GM12878 (cell line): Measurements from ENCODE around the gene AP2S1. TPM values are rescaled to one million over a fixed set of nuclear protein-coding genes. Genes with fewer than 3 reads are reported as not detected.

Experiments used
- ATAC-seq: fragments of 200-7000 bp; cut with Tn5 transposase; 3 replicates; pipeline ENCODE4 v1.9.1; 2020; ENCODE audit warnings: mild to moderate bottlenecking, moderate library complexity
- BruUV-seq: library from RNA; stranded (reverse); fragments of 400-500 nt; replicated peaks from 2 replicates; lab custom pipeline; 2021; lab: Mats Ljungman, UMichigan
- CTCF ChIA-PET: fragments of 300-600 bp; sonication (Branson Sonifier 250); formaldehyde crosslinking; extraction: SDS; loops from one replicate; lab custom pipeline; 2021; ENCODE audit warnings: inconsistent platforms; lab: Yijun Ruan, JAX
- POLR2A ChIA-PET: fragments of 350-600 bp; formaldehyde crosslinking; extraction: SDS; loops from one replicate; lab custom pipeline; 2021; ENCODE audit warnings: inconsistent platforms; lab: Charles Lee
- RAD21 ChIA-PET: fragments of 300-600 bp; sonication (Branson Sonifier 250); formaldehyde crosslinking; loops from one replicate; lab custom pipeline; 2023; ENCODE audit warnings: antibody characterized with exemption; ENCODE audit not compliant: unreplicated experiment; lab: Charles Lee
- SMC1A ChIA-PET: fragments of 300-600 bp; sonication (Branson Sonifier 250); formaldehyde crosslinking; loops from one replicate; lab custom pipeline; 2023; ENCODE audit not compliant: unreplicated experiment, uncharacterized antibody; lab: Charles Lee
- DNase-seq: peaks from one replicate; pipeline ENCODE4 v3.0.0-alpha.2; 2011; ENCODE audit warnings: low read depth, low spot score
- FAIRE-seq: peaks from 3 replicates; lab custom pipeline; 2011; peaks lifted over from hg19 to GRCh38; lab: Jason Lieb, UNC
- H2AFZ ChIP-seq: 2 replicates; pipeline ENCODE4 v1.6.0; 2011; ENCODE audit warnings: low read depth, low read length, control low read depth; ENCODE audit not compliant: control insufficient read depth
- H3K27ac ChIP-seq: 2 replicates; pipeline ENCODE4 v1.5.1; 2011; ENCODE audit warnings: control low read depth; ENCODE audit not compliant: control insufficient read depth, insufficient read depth
- H3K27me3 ChIP-seq, 2 experiments: replicated peaks in 1 of 2; 2 replicates each; pipeline versions ENCODE4 v1.6.0 to v1.6.1; 2011; ENCODE audit warnings: low read length in 1 of 2; ENCODE audit not compliant: control insufficient read depth in 2 of 2, insufficient read depth in 2 of 2
- H3K36me3 ChIP-seq, 2 experiments: 2 replicates each; pipeline ENCODE4 v1.5.1; 2011; ENCODE audit warnings: low read length in 1 of 2; ENCODE audit not compliant: control insufficient read depth in 2 of 2, insufficient read depth in 2 of 2
- H3K4me1 ChIP-seq: 2 replicates; pipeline ENCODE4 v1.6.1; 2011; ENCODE audit warnings: mild to moderate bottlenecking, low read length, moderate library complexity, mixed read lengths; ENCODE audit not compliant: control insufficient read depth, insufficient read depth
- H3K4me2 ChIP-seq: 2 replicates; pipeline ENCODE4 v1.6.0; 2011; ENCODE audit warnings: control low read depth; ENCODE audit not compliant: control insufficient read depth, insufficient read depth
- H3K4me3 ChIP-seq: fragments of 200-600 bp; sonication (generic); 2 replicates; pipeline ENCODE4 v1.5.1; 2016
- H3K79me2 ChIP-seq: 2 replicates; pipeline ENCODE4 v1.6.0; 2011; ENCODE audit warnings: low read length; ENCODE audit not compliant: control insufficient read depth, insufficient read depth
- H3K9ac ChIP-seq: 2 replicates; pipeline ENCODE4 v1.8.0; 2011; ENCODE audit warnings: low read length, control low read depth, mixed read lengths; ENCODE audit not compliant: control insufficient read depth, insufficient read depth
- H3K9me3 ChIP-seq: replicated peaks from 3 replicates; pipeline ENCODE4 v1.5.1; 2011; ENCODE audit warnings: mild to moderate bottlenecking, low read length; ENCODE audit not compliant: control insufficient read depth, insufficient read depth
- H4K20me1 ChIP-seq: 2 replicates; pipeline ENCODE4 v1.6.0; 2011; ENCODE audit not compliant: control insufficient read depth, insufficient read depth
- CHD2 ChIP-seq: IDR thresholded peaks from 2 replicates; pipeline ENCODE4 v1.6.1; 2011; ENCODE audit warnings: low read depth, low read length, improper control_type of control experiment, borderline replicate concordance
- CREM ChIP-seq: IDR thresholded peaks from 2 replicates; pipeline ENCODE4 v1.6.1; 2014; ENCODE audit warnings: antibody characterized with exemption, low read depth
- EED ChIP-seq: sonication (generic); IDR thresholded peaks from 2 replicates; pipeline ENCODE4 v1.6.1; 2016; ENCODE audit warnings: antibody characterized with exemption, low read depth
- ESRRA ChIP-seq: IDR thresholded peaks from 2 replicates; pipeline ENCODE4 v1.6.1; 2012; ENCODE audit warnings: mild to moderate bottlenecking, low read length, improper control_type of control experiment
- GATAD2B ChIP-seq: fragments of 450-650 bp; conservative IDR thresholded peaks from 2 replicates; pipeline ENCODE4 v1.6.1; 2017; ENCODE audit warnings: low read depth, mild to moderate bottlenecking, moderate library complexity
- HDAC6 ChIP-seq: fragments of 200-600 bp; sonication (generic); IDR thresholded peaks from one replicate; pipeline ENCODE4 v1.8.0; 2017; ENCODE audit warnings: antibody characterized with exemption; ENCODE audit not compliant: unreplicated experiment
- IKZF2 ChIP-seq, 2 experiments: fragments of 450-650 bp; IDR thresholded peaks; 2 replicates each; pipeline ENCODE4 v1.6.1; 2017; ENCODE audit warnings: mild to moderate bottlenecking in 2 of 2, moderate library complexity in 2 of 2
- JUNB ChIP-seq: IDR thresholded peaks from 2 replicates; pipeline ENCODE4 v1.6.1; 2016; ENCODE audit warnings: antibody characterized with exemption, mild to moderate bottlenecking
- KDM1A ChIP-seq: fragments of 200-600 bp; sonication (generic); IDR thresholded peaks from 2 replicates; pipeline ENCODE4 v1.6.1; 2016; ENCODE audit warnings: borderline replicate concordance
- NFIC ChIP-seq: IDR thresholded peaks from 2 replicates; pipeline ENCODE4 v1.6.1; 2012; ENCODE audit warnings: low read depth, mild to moderate bottlenecking, inconsistent platforms, low read length, moderate library complexity
- POLR2AphosphoS5 ChIP-seq: IDR thresholded peaks from 2 replicates; pipeline ENCODE4 v1.6.1; 2011; ENCODE audit warnings: mild to moderate bottlenecking, low read length, inconsistent platforms
- PRDM15 ChIP-seq: fragments of 450-650 bp; formaldehyde crosslinking; IDR thresholded peaks from 2 replicates; pipeline ENCODE4 v1.4.0; 2020; ENCODE audit warnings: mild to moderate bottlenecking, moderate library complexity
- RAD51 ChIP-seq: fragments of 450-650 bp; IDR thresholded peaks from 2 replicates; pipeline ENCODE4 v1.6.1; 2016; ENCODE audit warnings: moderate library complexity, mild to moderate bottlenecking, inconsistent platforms
- RFX5 ChIP-seq: IDR thresholded peaks from 2 replicates; pipeline ENCODE4 v1.6.1; 2011; ENCODE audit warnings: low read depth, low read length, improper control_type of control experiment
- WRNIP1 ChIP-seq: IDR thresholded peaks from 2 replicates; pipeline ENCODE4 v1.6.1; 2011; ENCODE audit warnings: low read depth, low read length, improper control_type of control experiment, borderline replicate concordance
- WGBS: methylation state at CpG from one replicate; pipeline ENCODE4 v1.1.6; 2016; ENCODE audit warnings: low lambda C conversion rate; ENCODE audit not compliant: insufficient replicate concordance, insufficient coverage; ENCODE audit errors: missing lambda C conversion rate; 5-methylcytosine and 5-hydroxymethylcytosine counted together
- in situ Hi-C: fragments of 300-500 bp; cut with MboI; formaldehyde crosslinking; loops from 9 replicates; pipeline ENCODE4 v1.14.3; 2018; ENCODE audit warnings: mixed read lengths
- intact Hi-C: fragments of 100-400 bp; cut with micrococcal nuclease; formaldehyde crosslinking; loops from one replicate; pipeline ENCODE4 v1.14.2; 2022; ENCODE audit not compliant: unreplicated experiment
- polyA plus RNA-seq, 11 experiments: library from polyadenylated mRNA; depleted of rRNA in 4 of 11; unstranded in 6 of 11; stranded (reverse) in 5 of 11; fragments of >200 nt; fragmentation: Nextera tagmentation in 4 of 11; fragmentation: Illumina TruSeq in 1 of 11; extraction: Ambion mirVana in 4 of 11; extraction: Trizol in 1 of 11; gene quantifications; 1 replicate in 1 of 11; 2 replicates in 10 of 11; pipeline versions ENCODE4 v1.2.1 to v1.2.3, GENCODE V29; 2011 to 2016; ENCODE audit warnings: inconsistent platforms in 2 of 11, missing spikeins in 2 of 11, low read depth in 1 of 11
- total RNA-seq, 4 experiments: library from RNA; depleted of rRNA in 3 of 4; stranded (reverse); fragments of >200 nt in 3 of 4; fragmentation: Illumina TruSeq in 1 of 4; extraction: Trizol in 1 of 4; gene quantifications; 2 replicates each; pipeline versions ENCODE4 v1.2.1 to v1.2.3, GENCODE V29; 2013 to 2021
- TF ChIP-seq, protein P1 (sequence below): IDR thresholded peaks from 2 replicates; pipeline ENCODE4 v1.6.1; 2012; ENCODE audit warnings: low read length, inconsistent platforms

The AP2S1 gene
- total and polyA plus RNA-seq, 10 of the 15 experiments (the other 5 are each of a cell fraction or from before 2014, with no cell fraction given): 10.8 to 239 (median 104) TPM

DNA sequence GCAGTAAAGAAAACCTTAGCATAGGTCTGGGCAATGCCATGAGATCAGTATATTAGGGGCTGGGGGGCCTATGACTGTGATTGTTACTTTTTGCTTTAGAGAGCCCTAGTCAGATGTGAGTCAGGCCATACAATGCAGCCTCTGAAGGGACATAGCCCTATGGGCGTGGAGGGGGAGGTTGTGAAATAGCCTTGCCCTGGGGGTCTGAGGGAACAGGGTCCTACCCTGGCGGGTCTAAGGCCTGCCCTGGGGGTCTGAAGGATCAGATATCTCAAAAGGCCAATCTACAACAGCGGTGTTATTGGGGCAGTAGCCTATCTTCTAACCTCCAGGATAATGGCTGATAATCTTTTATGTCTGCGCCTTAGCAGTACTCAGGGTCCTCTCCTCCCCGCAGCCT, 48.5 kb downstream of the AP2S1 start (continued):
- TF ChIP-seq PRDM15 (CRISPR knock-in tag): no peak
- TF ChIP-seq KDM1A: no peak
- TF ChIP-seq POLR2AphosphoS5: no peak
- TF ChIP-seq JUNB: no peak
- no peak for TF ChIP-seq CHD2
- TF ChIP-seq ESRRA: no peak
- no peak for TF ChIP-seq RFX5
- TF ChIP-seq EED: no peak
- no peak for TF ChIP-seq IKZF2 (IDR thresholded peaks at IDR 0.05)

- H3K36me3 ChIP-seq: no peaks in the 10 kb centered on the region
- H3K4me3 ChIP-seq: no peak overlapping the region
- DNase-seq: no peak
- intact Hi-C loops (no loop called here), in situ Hi-C loops (no loop called here)
- POLR2A ChIA-PET: interaction anchor here (1.0 kb wide), 1 partner anchor 38 kb away, joined by 3 read pairs; no protein-coding TSS in a partner anchor
- TF ChIP-seq PRDM15 (CRISPR knock-in tag) (no peak), GATAD2B (no peak), RFX5 (no peak), HDAC6 (no peak), WRNIP1 (no peak), NFIC (no peak), CREM (no peak), RAD51 (no peak)
- TF ChIP-seq, protein P1, sequence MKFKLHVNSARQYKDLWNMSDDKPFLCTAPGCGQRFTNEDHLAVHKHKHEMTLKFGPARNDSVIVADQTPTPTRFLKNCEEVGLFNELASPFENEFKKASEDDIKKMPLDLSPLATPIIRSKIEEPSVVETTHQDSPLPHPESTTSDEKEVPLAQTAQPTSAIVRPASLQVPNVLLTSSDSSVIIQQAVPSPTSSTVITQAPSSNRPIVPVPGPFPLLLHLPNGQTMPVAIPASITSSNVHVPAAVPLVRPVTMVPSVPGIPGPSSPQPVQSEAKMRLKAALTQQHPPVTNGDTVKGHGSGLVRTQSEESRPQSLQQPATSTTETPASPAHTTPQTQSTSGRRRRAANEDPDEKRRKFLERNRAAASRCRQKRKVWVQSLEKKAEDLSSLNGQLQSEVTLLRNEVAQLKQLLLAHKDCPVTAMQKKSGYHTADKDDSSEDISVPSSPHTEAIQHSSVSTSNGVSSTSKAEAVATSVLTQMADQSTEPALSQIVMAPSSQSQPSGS: no peak
- H3K27ac ChIP-seq: no peak overlapping the region
- no peak for FAIRE-seq
- H3K4me2 ChIP-seq: no peak overlapping the region
- ATAC-seq: no peak
- RAD21 ChIA-PET: no interaction called here
- no peaks in the 10 kb centered on the region for H4K20me1 ChIP-seq
- no peaks in the 10 kb centered on the region for H3K9me3 ChIP-seq
- no peak overlapping the region for H3K9ac ChIP-seq
- no TSS peak for BruUV-seq
- 5% methylated on average over 2 of the region's 2 CpGs for WGBS
- no peaks in the 10 kb centered on the region for H3K27me3 ChIP-seq
- SMC1A ChIA-PET: interaction anchor here (0.6 kb wide), 1 partner anchor 874 kb away, joined by 3 read pairs; no protein-coding TSS in a partner anchor
- CTCF ChIA-PET: interaction anchor here (0.6 to 1.3 kb wide), 6 partner anchors 9 to 277 kb away, joined by 3 to 7 read pairs (median 3); no protein-coding TSS in a partner anchor
- H3K79me2 ChIP-seq: no peaks in the 10 kb centered on the region
- no peak overlapping the region for H2AFZ ChIP-seq
- H3K4me1 ChIP-seq: no peaks in the 10 kb centered on the region
Observed at GRCh38 chr19:46798713-46799112, 51.9 kb downstream of the AP2S1 start.
